CD14-positive monocyte (primary cell): ENCODE measurements around the gene SEMA6D. TPM values are rescaled to one million over a fixed set of nuclear protein-coding genes. Genes with fewer than 3 reads are reported as not detected.

Source experiments
- DNase-seq, 3 donors: peaks; one replicate each; pipeline ENCODE4 v3.0.0-alpha.2; 2011 to 2022
- H2AFZ ChIP-seq: 2 replicates; pipeline ENCODE4 v1.6.0; 2012; ENCODE audit warnings: mild to moderate bottlenecking, low read depth, low read length, inconsistent platforms; ENCODE audit not compliant: insufficient read depth, poor library complexity, severe bottlenecking
- H3K27ac ChIP-seq, 2 donors: 1 replicate in 1 of 2; 2 replicates in 1 of 2; pipeline ENCODE4 v1.5.1; 2012 to 2013; ENCODE audit warnings: low read length in 2 of 2, control low read depth in 1 of 2, inconsistent platforms in 1 of 2, low read depth in 1 of 2, mild to moderate bottlenecking in 1 of 2
- H3K27me3 ChIP-seq, 2 donors: one replicate each; pipeline versions ENCODE4 v1.6.0 to v1.6.1; 2011 to 2013; ENCODE audit warnings: low read length in 2 of 2; ENCODE audit not compliant: control insufficient read depth in 2 of 2, insufficient read depth in 2 of 2
- H3K36me3 ChIP-seq, 2 donors: replicated peaks in 1 of 2; 1 replicate in 1 of 2; 2 replicates in 1 of 2; pipeline versions ENCODE4 v1.5.1 to v1.6.1; 2012 to 2013; ENCODE audit warnings: low read length in 2 of 2, control low read depth in 1 of 2, inconsistent platforms in 1 of 2, mild to moderate bottlenecking in 1 of 2; ENCODE audit not compliant: insufficient read depth in 2 of 2, control insufficient read depth in 1 of 2
- H3K4me1 ChIP-seq, 2 donors: 1 replicate in 1 of 2; 2 replicates in 1 of 2; pipeline versions ENCODE4 v1.5.1 to v1.6.1; 2012 to 2013; ENCODE audit warnings: low read length in 2 of 2, control low read depth in 1 of 2, inconsistent platforms in 1 of 2, mild to moderate bottlenecking in 1 of 2, moderate library complexity in 1 of 2; ENCODE audit not compliant: insufficient read depth in 2 of 2, control insufficient read depth in 1 of 2
- H3K4me2 ChIP-seq: replicated peaks from 2 replicates; pipeline ENCODE3; 2012; ENCODE audit warnings: low read length, moderate library complexity, mild to moderate bottlenecking; ENCODE audit not compliant: poor library complexity, severe bottlenecking; ENCODE audit errors: extremely low read depth
- H3K4me3 ChIP-seq, 3 experiments: fragments of 200-600 bp in 1 of 3; sonication (generic) in 1 of 3; replicated peaks in 1 of 3; 1 replicate in 2 of 3; 2 replicates in 1 of 3; pipeline ENCODE4 v1.5.1; 2011 to 2013; ENCODE audit warnings: low read length in 3 of 3, mild to moderate bottlenecking in 3 of 3, control low read depth in 2 of 3, low read depth in 2 of 3, inconsistent platforms in 1 of 3, moderate library complexity in 1 of 3
- H3K79me2 ChIP-seq: 2 replicates; pipeline ENCODE4 v1.6.0; 2012; ENCODE audit warnings: mild to moderate bottlenecking, control low read depth, inconsistent platforms, low read length, moderate library complexity; ENCODE audit not compliant: insufficient read depth
- H3K9ac ChIP-seq: 2 replicates; pipeline ENCODE4 v1.6.0; 2017; ENCODE audit warnings: low read length, mild to moderate bottlenecking; ENCODE audit not compliant: insufficient read depth, poor library complexity, severe bottlenecking
- H3K9me3 ChIP-seq, 2 donors: replicated peaks in 1 of 2; 1 replicate in 1 of 2; 2 replicates in 1 of 2; pipeline versions ENCODE4 v1.5.1 to v1.6.1; 2012 to 2013; ENCODE audit warnings: low read length in 2 of 2, control low read depth in 1 of 2; ENCODE audit not compliant: control insufficient read depth in 1 of 2, insufficient read depth in 1 of 2
- H4K20me1 ChIP-seq: 2 replicates; pipeline ENCODE4 v1.6.0; 2012; ENCODE audit warnings: mild to moderate bottlenecking, low read length, control low read depth, moderate library complexity; ENCODE audit not compliant: insufficient read depth
- H3K27ac Mint-ChIP-seq, 7 donors: one replicate each; pipeline ENCODE4 v1.8.0; 2020; ENCODE audit warnings: mild to moderate bottlenecking in 7 of 7, mixed read lengths in 7 of 7, moderate library complexity in 6 of 7, inconsistent platforms in 2 of 7
- H3K27me3 Mint-ChIP-seq, 3 donors: one replicate each; pipeline ENCODE4 v1.8.0; 2021 to 2022; ENCODE audit warnings: low read depth in 3 of 3, mild to moderate bottlenecking in 3 of 3, mixed read lengths in 3 of 3, moderate library complexity in 3 of 3, inconsistent platforms in 1 of 3
- H3K36me3 Mint-ChIP-seq, 2 donors: one replicate each; pipeline ENCODE4 v1.8.0; 2020; ENCODE audit warnings: mixed read lengths in 2 of 2, inconsistent platforms in 1 of 2, mild to moderate bottlenecking in 1 of 2
- H3K4me1 Mint-ChIP-seq: one replicate; pipeline ENCODE4 v1.8.0; 2020; ENCODE audit warnings: mild to moderate bottlenecking, mixed read lengths
- H3K4me3 Mint-ChIP-seq, 2 donors: one replicate each; pipeline ENCODE4 v1.8.0; 2020; ENCODE audit warnings: mild to moderate bottlenecking in 2 of 2, mixed read lengths in 2 of 2, moderate library complexity in 1 of 2
- H3K9me3 Mint-ChIP-seq, 7 donors: one replicate each; pipeline ENCODE4 v1.8.0; 2020 to 2022; ENCODE audit warnings: mixed read lengths in 7 of 7, mild to moderate bottlenecking in 6 of 7, moderate library complexity in 6 of 7, inconsistent platforms in 2 of 7
- WGBS: methylation state at CpG from one replicate; pipeline ENCODE4 v1.1.5; 2013; ENCODE audit warnings: missing lambda C conversion rate; ENCODE audit not compliant: insufficient coverage; 5-methylcytosine and 5-hydroxymethylcytosine counted together
- intact Hi-C, 2 donors: fragments of 100-400 bp; cut with micrococcal nuclease; formaldehyde crosslinking; loops; one replicate each; pipeline versions ENCODE4 v1.15.0 to v1.15.1; 2023
- polyA plus RNA-seq, 3 donors: library from polyadenylated mRNA; depleted of rRNA in 1 of 3; unstranded in 2 of 3; stranded (reverse) in 1 of 3; fragments of 300-500 nt in 2 of 3; fragments of >200 nt in 1 of 3; fragmentation: Illumina TruSeq in 2 of 3; gene quantifications; 1 replicate in 2 of 3; 2 replicates in 1 of 3; pipeline ENCODE4 v1.2.3, GENCODE V29; 2012 to 2021
- TF ChIP-seq, protein P1 (sequence below): fragments of 200-600 bp; IDR thresholded peaks from one replicate; pipeline ENCODE4 v1.8.0; 2022; ENCODE audit warnings: antibody characterized with exemption, mild to moderate bottlenecking

Gene SEMA6D
- polyA plus RNA-seq, 3 donors: not detected

DNA sequence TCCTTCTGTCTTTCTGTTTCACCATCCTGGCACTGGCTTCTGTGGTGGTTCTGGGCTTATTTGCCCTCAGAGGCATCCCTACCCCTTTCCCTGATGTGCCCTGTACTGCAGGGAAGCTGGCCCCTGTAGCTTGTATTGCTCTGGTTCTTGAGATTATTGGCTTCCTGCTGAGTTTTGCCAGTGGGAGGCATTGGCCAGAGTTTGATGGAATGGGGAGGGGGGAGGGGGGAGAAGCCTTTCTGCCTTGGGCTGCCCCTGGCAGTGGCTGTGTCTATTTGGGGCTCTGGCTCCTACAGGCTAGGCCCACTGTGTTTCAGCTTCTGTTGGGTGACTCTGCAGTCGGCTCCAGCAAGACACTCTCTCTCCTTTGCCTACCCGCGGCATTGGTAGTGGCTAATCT lies 41.6 kb upstream of the SEMA6D start:
- Histone ChIP-seq H3K9ac (no peak overlapping the region), H3K4me2 (no peak overlapping the region), H3K9me3 (no peaks in the 10 kb centered on the region), H3K79me2 (no peaks in the 10 kb centered on the region), H3K4me3 (no peak overlapping the region), H3K36me3 (no peaks in the 10 kb centered on the region), H3K27ac (no peak overlapping the region), H2AFZ (no peak overlapping the region), H4K20me1 (no peaks in the 10 kb centered on the region), H3K27me3 (no peaks in the 10 kb centered on the region), H3K4me1 (peaks cover 6 to 8% of the 10 kb centered on the region in 2 donors)
- Mint-ChIP-seq H3K27ac (no peak overlapping the region), H3K27me3 (peaks cover 0 to 4% (median 0%) of the 10 kb centered on the region in 3 donors), H3K4me1 (peaks cover 11% of the 10 kb centered on the region), H3K36me3 (no peaks in the 10 kb centered on the region), H3K4me3 (no peak overlapping the region), H3K9me3 (peaks cover 0 to 2% (median 0%) of the 10 kb centered on the region in 7 donors)
- no peak for DNase-seq
- intact Hi-C loops: no loop called here
- 100% methylated on average over 1 of the region's 3 CpGs for WGBS
- TF ChIP-seq, protein P1, sequence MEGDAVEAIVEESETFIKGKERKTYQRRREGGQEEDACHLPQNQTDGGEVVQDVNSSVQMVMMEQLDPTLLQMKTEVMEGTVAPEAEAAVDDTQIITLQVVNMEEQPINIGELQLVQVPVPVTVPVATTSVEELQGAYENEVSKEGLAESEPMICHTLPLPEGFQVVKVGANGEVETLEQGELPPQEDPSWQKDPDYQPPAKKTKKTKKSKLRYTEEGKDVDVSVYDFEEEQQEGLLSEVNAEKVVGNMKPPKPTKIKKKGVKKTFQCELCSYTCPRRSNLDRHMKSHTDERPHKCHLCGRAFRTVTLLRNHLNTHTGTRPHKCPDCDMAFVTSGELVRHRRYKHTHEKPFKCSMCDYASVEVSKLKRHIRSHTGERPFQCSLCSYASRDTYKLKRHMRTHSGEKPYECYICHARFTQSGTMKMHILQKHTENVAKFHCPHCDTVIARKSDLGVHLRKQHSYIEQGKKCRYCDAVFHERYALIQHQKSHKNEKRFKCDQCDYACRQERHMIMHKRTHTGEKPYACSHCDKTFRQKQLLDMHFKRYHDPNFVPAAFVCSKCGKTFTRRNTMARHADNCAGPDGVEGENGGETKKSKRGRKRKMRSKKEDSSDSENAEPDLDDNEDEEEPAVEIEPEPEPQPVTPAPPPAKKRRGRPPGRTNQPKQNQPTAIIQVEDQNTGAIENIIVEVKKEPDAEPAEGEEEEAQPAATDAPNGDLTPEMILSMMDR: no peak

DNA sequence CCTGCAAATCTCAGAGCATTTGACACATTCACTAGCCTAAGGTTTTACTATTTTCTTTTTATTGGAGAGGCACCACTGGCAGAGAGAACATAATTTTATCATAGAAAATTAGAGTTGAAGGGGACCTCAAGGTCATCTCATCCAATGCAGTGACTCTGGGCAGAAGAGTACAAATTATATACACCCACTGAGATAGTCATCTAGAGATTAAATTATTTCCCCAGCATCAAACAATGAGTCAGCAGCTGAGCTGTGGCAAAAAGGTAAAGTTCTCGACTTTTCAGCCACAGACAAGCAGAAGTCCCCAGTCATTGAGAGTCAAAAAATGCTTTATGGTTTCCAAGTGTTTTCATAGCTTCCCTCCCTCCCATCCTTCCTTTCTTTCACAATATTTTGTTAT lies 39.3 kb upstream of the SEMA6D start:
- Histone ChIP-seq H3K4me1 (peaks cover 6 to 8% of the 10 kb centered on the region in 2 donors), H3K27ac (no peak overlapping the region), H3K4me3 (no peak overlapping the region), H2AFZ (no peak overlapping the region), H3K9me3 (no peaks in the 10 kb centered on the region), H4K20me1 (no peaks in the 10 kb centered on the region), H3K9ac (no peak overlapping the region), H3K79me2 (no peaks in the 10 kb centered on the region), H3K36me3 (no peaks in the 10 kb centered on the region), H3K4me2 (no peak overlapping the region), H3K27me3 (no peaks in the 10 kb centered on the region)
- Mint-ChIP-seq H3K4me3 (no peak overlapping the region), H3K27me3 (peaks cover 0 to 4% (median 0%) of the 10 kb centered on the region in 3 donors), H3K36me3 (no peaks in the 10 kb centered on the region), H3K27ac (no peak overlapping the region), H3K9me3 (peaks cover 0 to 6% (median 0%) of the 10 kb centered on the region in 7 donors), H3K4me1 (peaks cover 9% of the 10 kb centered on the region)
- no CpG with 5 or more reads among the region's 1 CpG for WGBS
- TF ChIP-seq, protein P1: no peak
- DNase-seq: no peak
- intact Hi-C loops: no loop called here
